Measurements from ENCODE around the gene OBSL1.

OBSL1 gene

GRCh38 chr2:219596954-219597551 lies 25.7 kb upstream of the OBSL1 start:
- no peak for DNase-seq

GRCh38 chr2:219595256-219595655 lies 23.9 kb upstream of the OBSL1 start:
- no peak for DNase-seq

- DNase-seq = no peak
Observed at GRCh38 chr2:219593154-219593553, 21.8 kb upstream of the OBSL1 start.

- DNase-seq = no peak
Observed at GRCh38 chr2:219592736-219593135, 21.4 kb upstream of the OBSL1 start.

- DNase-seq = no peak
Observed at GRCh38 chr2:219591091-219591490, 19.8 kb upstream of the OBSL1 start.

- no peak for DNase-seq
Observed at GRCh38 chr2:219581346-219581745, 10.0 kb upstream of the OBSL1 start.

GRCh38 chr2:219578811-219579613 lies 7.7 kb upstream of the OBSL1 start:
- no peak for DNase-seq

GRCh38 chr2:219576505-219577388 lies 5.4 kb upstream of the OBSL1 start:
- DNase-seq = no peak

- no peak for DNase-seq
Observed at GRCh38 chr2:219575566-219576504, 4.5 kb upstream of the OBSL1 start.

GRCh38 chr2:219574484-219575311 lies 3.4 kb upstream of the OBSL1 start:
- DNase-seq = no peak

GRCh38 chr2:219573166-219573565 lies 1.8 kb upstream of the OBSL1 start:
- no peak for DNase-seq

- no peak for DNase-seq
Observed at GRCh38 chr2:219572237-219573001, 1.1 kb upstream of the OBSL1 start, which contains the start of gene INHA. INHA (plus strand) TSS chr2:219572310; CDS start chr2:219572375, 65 bp downstream.

- DNase-seq = no peak
Observed at GRCh38 chr2:219570924-219571310, 422 bp downstream of the OBSL1 start.

GRCh38 chr2:219570194-219570923 lies 980 bp downstream of the OBSL1 start:
- no peak for DNase-seq

- no peak for DNase-seq
Observed at GRCh38 chr2:219569635-219570034, 1.7 kb downstream of the OBSL1 start.

- DNase-seq = no peak
Observed at GRCh38 chr2:219569041-219569440, 2.3 kb downstream of the OBSL1 start.

- no peak for DNase-seq
Observed at GRCh38 chr2:219567791-219568361, 3.5 kb downstream of the OBSL1 start.

GRCh38 chr2:219567131-219567530 lies 4.2 kb downstream of the OBSL1 start:
- no peak for DNase-seq

GRCh38 chr2:219566640-219567039 lies 4.7 kb downstream of the OBSL1 start:
- DNase-seq = no peak
